Suppressor macrophage treated with lipopolysaccharide for 4 hours (primary cell): ENCODE data around the gene SPRR2F.

Experiments used
- DNase-seq: peaks from one replicate; pipeline ENCODE4 v3.0.0-alpha.2; 2020

The SPRR2F gene

GRCh38 chr1:153072806-153073726 is 40.2 kb downstream of the SPRR2F start:
- DNase-seq: no peak

- DNase-seq: no peak
Measured at GRCh38 chr1:153071511-153071910, 41.8 kb downstream of the SPRR2F start, which contains the start of gene SPRR2B. SPRR2B (minus strand) TSS chr1:153071611; CDS start chr1:153070839, 772 bp downstream.

GRCh38 chr1:153070243-153070642 is 43.1 kb downstream of the SPRR2F start:
- DNase-seq: no peak
